GM12878 (cell line): Measurements from ENCODE around the gene PARP1. TPM values are rescaled to one million over a fixed set of nuclear protein-coding genes. Genes with fewer than 3 reads are reported as not detected.

Experiments
- ATF3 ChIP-seq: IDR thresholded peaks from 2 replicates; pipeline ENCODE4 v1.6.1; 2011; ENCODE audit warnings: low read depth, mild to moderate bottlenecking, low read length, moderate library complexity, borderline replicate concordance; ENCODE audit errors: extremely low read depth
- BCLAF1 ChIP-seq: fragments of 450-650 bp; IDR thresholded peaks from 2 replicates; pipeline ENCODE4 v1.6.1; 2017; ENCODE audit warnings: antibody characterized with exemption, mild to moderate bottlenecking, moderate library complexity
- YBX1 ChIP-seq: fragments of 450-650 bp; IDR thresholded peaks from 2 replicates; pipeline ENCODE4 v1.6.1; 2016; ENCODE audit warnings: antibody characterized with exemption
- ZBTB33 ChIP-seq: fragments of 450-650 bp; IDR thresholded peaks from 2 replicates; pipeline ENCODE4 v1.6.1; 2017; ENCODE audit warnings: mild to moderate bottlenecking
- polyA plus RNA-seq, 11 experiments: library from polyadenylated mRNA; depleted of rRNA in 4 of 11; unstranded in 6 of 11; stranded (reverse) in 5 of 11; fragments of >200 nt; fragmentation: Nextera tagmentation in 4 of 11; fragmentation: Illumina TruSeq in 1 of 11; extraction: Ambion mirVana in 4 of 11; extraction: Trizol in 1 of 11; gene quantifications; 1 replicate in 1 of 11; 2 replicates in 10 of 11; pipeline versions ENCODE4 v1.2.1 to v1.2.3, GENCODE V29; 2011 to 2016; ENCODE audit warnings: inconsistent platforms in 2 of 11, missing spikeins in 2 of 11, low read depth in 1 of 11
- total RNA-seq, 4 experiments: library from RNA; depleted of rRNA in 3 of 4; stranded (reverse); fragments of >200 nt in 3 of 4; fragmentation: Illumina TruSeq in 1 of 4; extraction: Trizol in 1 of 4; gene quantifications; 2 replicates each; pipeline versions ENCODE4 v1.2.1 to v1.2.3, GENCODE V29; 2013 to 2021

Gene PARP1
- total and polyA plus RNA-seq, 10 of the 15 experiments (the other 5 are each of a cell fraction or from before 2014, with no cell fraction given), result 113 to 287 (median 265) TPM

- TF ChIP-seq BCLAF1 (no peak), YBX1 (no peak), ATF3 (no peak), ZBTB33 (no peak)
Observed at GRCh38 chr1:226400519-226401354, 7.2 kb downstream of the PARP1 start (continued).
